Loucy (cell line): Measurements from ENCODE around the gene DEFB126.

Experiments used
- H2AFZ ChIP-seq: fragments of 200-600 bp; sonication (generic); 2 replicates; pipeline ENCODE4 v1.6.0; 2016; ENCODE audit warnings: antibody characterized with exemption, mild to moderate bottlenecking, low read length, moderate library complexity
- H3F3A ChIP-seq: fragments of 200-600 bp; 2 replicates; pipeline ENCODE4 v1.6.0; 2016; ENCODE audit warnings: antibody characterized with exemption, low read depth, mild to moderate bottlenecking
- H3K27me3 ChIP-seq: fragments of 200-600 bp; sonication (generic); 2 replicates; pipeline ENCODE4 v1.6.1; 2014; ENCODE audit warnings: low read length, mild to moderate bottlenecking; ENCODE audit not compliant: insufficient read depth, poor library complexity, severe bottlenecking
- H3K36me3 ChIP-seq: fragments of 200-600 bp; sonication (generic); 2 replicates; pipeline ENCODE4 v1.6.1; 2016; ENCODE audit warnings: low read length; ENCODE audit not compliant: insufficient read depth
- H3K4me1 ChIP-seq: fragments of 200-600 bp; sonication (generic); 2 replicates; pipeline ENCODE4 v1.5.1; 2014; ENCODE audit warnings: low read length, mild to moderate bottlenecking; ENCODE audit not compliant: insufficient read depth, poor library complexity, severe bottlenecking
- H3K4me2 ChIP-seq: fragments of 200-600 bp; sonication (generic); 2 replicates; pipeline ENCODE4 v1.6.0; 2014; ENCODE audit warnings: antibody characterized with exemption, low read length, low read depth, mild to moderate bottlenecking; ENCODE audit not compliant: poor library complexity, severe bottlenecking
- H3K4me3 ChIP-seq: fragments of 200-600 bp; sonication (generic); 2 replicates; pipeline ENCODE4 v1.5.1; 2014; ENCODE audit warnings: low read length, mild to moderate bottlenecking, mixed read lengths; ENCODE audit not compliant: poor library complexity, severe bottlenecking
- H3K79me2 ChIP-seq: fragments of 200-600 bp; sonication (generic); 2 replicates; pipeline ENCODE4 v1.6.1; 2014; ENCODE audit warnings: low read length; ENCODE audit not compliant: insufficient read depth
- H3K9ac ChIP-seq: fragments of 200-600 bp; sonication (generic); 2 replicates; pipeline ENCODE4 v1.6.0; 2014; ENCODE audit warnings: mild to moderate bottlenecking, low read depth, low read length, moderate library complexity; ENCODE audit not compliant: poor library complexity, severe bottlenecking
- H3K9me2 ChIP-seq: fragments of 200-600 bp; sonication (generic); replicated peaks from 2 replicates; pipeline ENCODE4 v1.6.1; 2016; ENCODE audit warnings: low read depth, low read length, mixed read lengths
- H3K9me3 ChIP-seq: fragments of 200-600 bp; sonication (generic); 2 replicates; pipeline ENCODE4 v1.6.1; 2014; ENCODE audit warnings: mild to moderate bottlenecking, antibody characterized with exemption, low read length, low read depth; ENCODE audit not compliant: insufficient read depth
- H4K20me1 ChIP-seq: fragments of 200-600 bp; sonication (generic); 2 replicates; pipeline ENCODE4 v1.6.0; 2014; ENCODE audit warnings: antibody characterized with exemption, low read length, mild to moderate bottlenecking; ENCODE audit not compliant: insufficient read depth, poor library complexity, severe bottlenecking
- CTCF ChIP-seq: fragments of 200-600 bp; sonication (generic); conservative IDR thresholded peaks from 2 replicates; pipeline ENCODE4 v1.5.1; 2014; ENCODE audit warnings: mild to moderate bottlenecking, antibody characterized with exemption, low read length
- EZH2phosphoT487 ChIP-seq: fragments of 200-600 bp; IDR thresholded peaks from 2 replicates; pipeline ENCODE4 v1.6.1; 2018; ENCODE audit warnings: antibody characterized with exemption, mild to moderate bottlenecking, moderate library complexity, borderline replicate concordance

Gene DEFB126

DNA sequence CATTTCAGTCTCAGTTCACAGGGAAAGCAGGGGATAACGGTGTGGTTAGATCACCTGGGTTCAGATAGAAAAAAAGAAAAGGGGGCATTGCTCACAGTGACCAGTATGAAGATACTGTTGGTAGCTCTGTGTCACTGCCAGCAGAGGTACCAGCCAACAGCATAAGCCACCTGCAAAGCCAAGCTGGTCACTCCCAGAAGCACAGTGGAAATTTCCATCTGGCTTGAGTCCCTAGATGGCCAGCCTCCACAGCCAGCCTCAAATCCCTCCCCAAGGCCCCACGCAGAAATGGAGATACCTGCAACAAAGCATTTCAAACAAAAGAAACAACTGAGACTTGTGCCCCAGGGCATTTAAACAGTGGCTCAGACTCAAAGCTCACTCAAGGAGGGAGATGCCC is 26.5 kb downstream of the DEFB126 start:
- Histone ChIP-seq H3K36me3 (no peaks in the 10 kb centered on the region), H3K4me2 (no peak overlapping the region), H2AFZ (no peak overlapping the region), H3F3A (no peaks in the 10 kb centered on the region), H3K79me2 (no peaks in the 10 kb centered on the region), H4K20me1 (no peaks in the 10 kb centered on the region), H3K9ac (no peak overlapping the region), H3K4me1 (no peaks in the 10 kb centered on the region), H3K27me3 (no peaks in the 10 kb centered on the region), H3K4me3 (no peak overlapping the region), H3K9me3 (peaks cover 3% of the 10 kb centered on the region; the same call in 1 of the 2 replicates), H3K9me2 (no peaks in the 10 kb centered on the region)
- no peak for TF ChIP-seq CTCF
- TF ChIP-seq EZH2phosphoT487, result no peak

- H3K9me3 ChIP-seq, result peaks cover 31% of the 10 kb centered on the region; the same call in 1 of the 2 replicates
- H3K27me3 ChIP-seq, result no peaks in the 10 kb centered on the region
- H2AFZ ChIP-seq, result no peak overlapping the region
- no peak overlapping the region for H3K9ac ChIP-seq
- no peaks in the 10 kb centered on the region for H3K4me1 ChIP-seq
- TF ChIP-seq EZH2phosphoT487 (no peak), CTCF (no peak)
- no peaks in the 10 kb centered on the region for H3K79me2 ChIP-seq
- H3F3A ChIP-seq, result no peaks in the 10 kb centered on the region
- H4K20me1 ChIP-seq, result no peaks in the 10 kb centered on the region
- H3K4me2 ChIP-seq, result no peak overlapping the region
- H3K4me3 ChIP-seq, result no peak overlapping the region
- no peaks in the 10 kb centered on the region for H3K36me3 ChIP-seq
- H3K9me2 ChIP-seq, result no peaks in the 10 kb centered on the region
These were observed 41.9 kb downstream of the DEFB126 start for GRCh38 chr20:184288-184687.

DNA sequence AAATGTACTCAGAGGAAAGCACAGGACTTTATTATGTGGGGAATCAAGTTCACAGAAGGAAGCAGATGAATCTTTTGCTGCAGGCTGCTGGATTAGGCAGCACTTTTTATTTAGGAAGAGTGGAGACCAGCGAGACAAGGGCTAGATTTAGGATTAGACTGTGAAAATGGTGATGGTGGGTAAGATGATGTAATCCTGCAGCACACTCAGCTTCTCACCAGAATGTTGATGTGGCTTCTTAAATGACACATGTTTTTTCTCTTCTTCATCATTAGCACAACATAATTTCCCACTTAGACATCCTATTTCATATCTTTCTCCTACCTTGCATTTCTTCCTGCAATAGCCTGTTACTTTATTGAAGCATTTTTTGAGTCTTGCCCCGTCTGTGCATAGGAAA is 45.3 kb downstream of the DEFB126 start:
- no peaks in the 10 kb centered on the region for H3K36me3 ChIP-seq
- H3K4me3 ChIP-seq, result no peak overlapping the region
- no peak overlapping the region for H3K4me2 ChIP-seq
- H3K79me2 ChIP-seq, result no peaks in the 10 kb centered on the region
- peaks cover 26% of the 10 kb centered on the region; the same call in 1 of the 2 replicates for H3K9me3 ChIP-seq
- no peaks in the 10 kb centered on the region for H4K20me1 ChIP-seq
- H3K27me3 ChIP-seq, result no peaks in the 10 kb centered on the region
- H3K4me1 ChIP-seq, result no peaks in the 10 kb centered on the region
- H3K9me2 ChIP-seq, result no peaks in the 10 kb centered on the region
- no peaks in the 10 kb centered on the region for H3F3A ChIP-seq
- no peak overlapping the region for H3K9ac ChIP-seq
- TF ChIP-seq EZH2phosphoT487, result no peak
- no peak for TF ChIP-seq CTCF
- no peak overlapping the region for H2AFZ ChIP-seq
